Ovary (tissue), 9 donors: ENCODE data around the gene TSPAN5. TPM values are rescaled to one million over a fixed set of nuclear protein-coding genes. Genes with fewer than 3 reads are reported as not detected.

Experiments used
- DNase-seq, 5 donors: peaks; one replicate each; pipeline ENCODE4 v3.0.0-alpha.2; 2019 to 2020
- H3K27ac ChIP-seq, 2 donors: fragments of 200-600 bp; one replicate each; pipeline versions ENCODE4 v1.5.1 to v1.8.0; 2019 to 2022
- H3K27me3 ChIP-seq: fragments of 200-600 bp; one replicate; pipeline ENCODE4 v1.8.0; 2022
- H3K36me3 ChIP-seq: fragments of 200-600 bp; sonication (generic); one replicate; pipeline ENCODE4 v1.5.1; 2019
- H3K4me1 ChIP-seq: one replicate; pipeline ENCODE4 v1.8.1; 2013; ENCODE audit warnings: mild to moderate bottlenecking, moderate library complexity; ENCODE audit not compliant: insufficient read depth
- H3K4me3 ChIP-seq: fragments of 200-600 bp; sonication (generic); one replicate; pipeline ENCODE4 v1.5.1; 2017
- H3K9me3 ChIP-seq, 2 donors: fragments of 200-600 bp in 1 of 2; sonication (generic) in 1 of 2; one replicate each; pipeline versions ENCODE4 v1.5.1 to v1.8.1; 2013 to 2019; ENCODE audit warnings: mild to moderate bottlenecking in 1 of 2, moderate library complexity in 1 of 2
- EP300 ChIP-seq: sonication (generic); formaldehyde crosslinking; IDR thresholded peaks from one replicate; pipeline ENCODE4 v1.6.1; 2017; ENCODE audit warnings: antibody characterized with exemption
- POLR2A ChIP-seq: fragments of 450-650 bp; IDR thresholded peaks from one replicate; pipeline ENCODE4 v1.6.1; 2017; ENCODE audit warnings: antibody characterized with exemption, mild to moderate bottlenecking, moderate library complexity
- WGBS, 3 donors: extraction: QIAGEN DNeasy Blood & Tissue Kit in 1 of 3; methylation state at CpG; one replicate each; pipeline versions ENCODE4 v1.1.5 to v1.1.7; 2013 to 2017; 5-methylcytosine and 5-hydroxymethylcytosine counted together
- intact Hi-C, 4 donors: fragments of 100-400 bp; cut with DNase I; formaldehyde crosslinking; loops; one replicate each; pipeline versions ENCODE4 v1.11.0 to v1.15.1; 2022 to 2023
- polyA plus RNA-seq, 2 donors: library from polyadenylated mRNA; stranded (reverse); fragments of 200-250 nt in 1 of 2; fragments of 350-450 nt in 1 of 2; fragmentation: Illumina TruSeq in 1 of 2; extraction: RNeasy Lipid Tissue Mini Kit (QIAGEN cat#74804) in 1 of 2; gene quantifications; one replicate each; pipeline ENCODE4 v1.2.3, GENCODE V29; 2013 to 2014
- total RNA-seq, 7 donors: library from RNA; depleted of rRNA in 2 of 7; stranded (reverse); fragments of >200 nt in 2 of 7; fragmentation: NEBNext Ultra II Directional in 3 of 7; extraction: Animal tissue kit (Norgen Biotek cat#: 25700) in 3 of 7; gene quantifications; one replicate each; pipeline versions ENCODE4 v1.1.0 to v1.2.4, GENCODE V29; 2016 to 2023
- TF ChIP-seq, protein P1 (sequence below), 3 donors: fragments of 450-650 bp in 2 of 3; fragments of 200-600 bp in 1 of 3; IDR thresholded peaks; one replicate each; pipeline versions ENCODE4 v1.5.1 to v1.8.0; 2016 to 2022; ENCODE audit warnings: antibody characterized with exemption in 3 of 3, mild to moderate bottlenecking in 1 of 3
- donor health status: DM: no; HTN: no; CAD: no; lungs with moderate emphysema.
- donor health status: DM: no; HTN: no; CAD: no.
- donor health status: Bipolar disorder and iron deficiency.
- donor health status: DM: yes; HTN: yes; CAD: no.
- donor health status: DM: no; HTN: no; CAD: no.
- donor health status: DM: yes; HTN: yes; CAD: no.

The TSPAN5 gene
- total and polyA plus RNA-seq, 9 donors, result 34.0 to 69.5 (median 48.2) TPM

DNA sequence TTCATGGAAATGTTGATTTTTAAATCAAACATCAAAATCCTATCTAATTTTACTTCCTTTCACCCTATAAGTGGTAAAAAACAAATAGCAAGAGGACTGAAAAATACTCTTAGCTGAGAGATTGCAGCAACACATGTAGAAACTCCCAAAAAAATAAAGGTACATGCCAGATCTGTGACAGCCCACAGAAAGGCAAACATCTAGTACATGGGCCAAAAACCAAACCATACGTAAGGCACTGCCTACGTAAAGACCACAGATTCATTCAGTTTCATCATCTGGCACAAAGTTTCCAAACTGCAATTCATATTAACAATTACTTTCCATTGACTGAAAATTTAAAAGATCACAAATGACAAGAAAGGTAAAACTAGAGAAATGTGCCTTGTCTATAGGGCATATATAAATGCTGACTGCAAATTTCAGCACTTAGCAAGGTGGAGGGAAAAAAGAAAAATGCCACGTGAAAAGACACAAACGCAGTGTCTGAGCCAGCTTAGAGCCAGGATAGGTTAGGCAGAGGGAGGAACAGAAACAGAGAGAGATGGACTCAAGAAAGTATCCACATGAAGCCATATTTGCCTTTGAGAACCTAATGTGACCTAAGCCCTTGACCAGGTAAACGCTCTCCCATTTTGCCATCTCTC is 88.1 kb downstream of the TSPAN5 start:
- Histone ChIP-seq H3K9me3 (no peaks in the 10 kb centered on the region), H3K4me3 (no peak overlapping the region), H3K27ac (peak overlapping the region; percentile 4 to 55), H3K36me3 (no peaks in the 10 kb centered on the region), H3K27me3 (no peaks in the 10 kb centered on the region), H3K4me1 (peaks cover 22% of the 10 kb centered on the region)
- 86 to 90% (median 89%) methylated on average over 5 of the region's 5 CpGs for WGBS, 3 donors
- intact Hi-C loops, result no loop called here
- TF ChIP-seq POLR2A, result no peak
- TF ChIP-seq EP300, result no peak
- DNase-seq, result no peak

DNA sequence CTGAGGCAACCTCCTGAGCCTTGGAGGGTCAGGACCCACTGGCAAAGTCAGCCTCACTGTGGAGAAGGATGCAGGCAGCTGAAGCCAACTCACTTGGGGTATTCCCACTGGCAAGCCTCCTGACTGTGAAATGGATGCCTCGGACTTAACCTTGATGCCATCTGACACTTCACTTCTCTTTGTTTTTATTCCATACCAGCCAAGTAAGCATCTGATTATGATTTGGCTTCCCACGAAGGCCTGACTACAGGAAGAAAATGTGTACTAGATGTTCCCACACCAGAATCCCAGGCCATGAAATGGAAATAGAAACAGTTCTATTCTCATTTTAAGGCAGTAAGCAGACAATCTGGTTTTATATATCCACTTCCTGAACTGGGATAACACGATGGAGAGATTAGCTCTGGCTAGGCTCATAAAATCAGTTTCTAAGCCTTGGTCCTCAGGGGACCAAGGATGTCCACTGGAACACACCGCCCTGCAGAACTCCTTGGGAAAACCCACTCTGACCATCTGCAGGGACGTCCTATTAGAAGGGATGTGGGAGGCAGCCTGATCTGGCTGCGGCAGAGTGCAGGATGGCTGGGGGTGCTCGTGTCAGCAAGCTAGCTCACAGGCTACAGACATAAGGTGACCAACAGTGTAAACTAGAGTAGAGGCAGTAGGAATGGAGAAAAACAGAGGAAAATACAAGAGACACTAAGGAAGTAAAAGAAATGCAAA is 89.3 kb downstream of the TSPAN5 start:
- H3K27ac ChIP-seq, result peak overlapping the region; percentile 16 to 57

DNA sequence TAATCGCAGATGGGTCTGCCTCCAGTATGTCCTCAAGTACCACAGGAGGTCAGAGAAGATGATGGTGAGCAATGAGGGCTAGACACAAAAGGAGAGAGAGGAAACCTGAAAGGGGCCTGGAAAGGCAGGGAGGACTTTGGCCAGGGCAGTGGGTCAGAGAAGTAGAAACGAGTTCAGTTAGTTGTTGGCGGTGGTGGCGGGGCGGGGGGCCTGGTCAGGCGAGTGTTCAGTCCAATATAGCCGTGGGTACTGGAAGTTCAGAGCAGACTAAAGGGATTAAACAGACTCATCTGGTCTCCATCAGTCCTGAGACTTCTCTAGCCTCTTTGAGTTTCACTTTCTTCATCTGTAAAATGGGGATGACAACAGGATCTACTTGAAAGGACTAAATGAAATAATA is 90.8 kb downstream of the TSPAN5 start:
- intact Hi-C loops, result loop anchor here in 2 of 4 donors (5.0 to 10.0 kb wide), 3 partner anchors 50 to 93 kb away; partner anchors contain the start of gene TSPAN5 (in 1 of the 2)
- 76 to 93% (median 87%) methylated on average over 7 of the region's 7 CpGs for WGBS, 3 donors

More for the DNA sequence above, 89.3 kb downstream of the TSPAN5 start:
- TF ChIP-seq, protein P1, sequence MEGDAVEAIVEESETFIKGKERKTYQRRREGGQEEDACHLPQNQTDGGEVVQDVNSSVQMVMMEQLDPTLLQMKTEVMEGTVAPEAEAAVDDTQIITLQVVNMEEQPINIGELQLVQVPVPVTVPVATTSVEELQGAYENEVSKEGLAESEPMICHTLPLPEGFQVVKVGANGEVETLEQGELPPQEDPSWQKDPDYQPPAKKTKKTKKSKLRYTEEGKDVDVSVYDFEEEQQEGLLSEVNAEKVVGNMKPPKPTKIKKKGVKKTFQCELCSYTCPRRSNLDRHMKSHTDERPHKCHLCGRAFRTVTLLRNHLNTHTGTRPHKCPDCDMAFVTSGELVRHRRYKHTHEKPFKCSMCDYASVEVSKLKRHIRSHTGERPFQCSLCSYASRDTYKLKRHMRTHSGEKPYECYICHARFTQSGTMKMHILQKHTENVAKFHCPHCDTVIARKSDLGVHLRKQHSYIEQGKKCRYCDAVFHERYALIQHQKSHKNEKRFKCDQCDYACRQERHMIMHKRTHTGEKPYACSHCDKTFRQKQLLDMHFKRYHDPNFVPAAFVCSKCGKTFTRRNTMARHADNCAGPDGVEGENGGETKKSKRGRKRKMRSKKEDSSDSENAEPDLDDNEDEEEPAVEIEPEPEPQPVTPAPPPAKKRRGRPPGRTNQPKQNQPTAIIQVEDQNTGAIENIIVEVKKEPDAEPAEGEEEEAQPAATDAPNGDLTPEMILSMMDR (IDR thresholded peaks at IDR 0.05), result no peak
- TF ChIP-seq POLR2A (no peak), EP300 (no peak)
- H3K9me3 ChIP-seq, result no peaks in the 10 kb centered on the region
- H3K36me3 ChIP-seq, result no peaks in the 10 kb centered on the region
- 13 to 17% (median 14%) methylated on average over 7 of the region's 7 CpGs for WGBS, 3 donors
- H3K27me3 ChIP-seq, result no peaks in the 10 kb centered on the region
- intact Hi-C loops, result loop anchor here in 2 of 4 donors (5.0 to 10.0 kb wide), 3 partner anchors 52 to 94 kb away; partner anchors contain the start of gene TSPAN5 (in 1 of the 2)
- H3K4me1 ChIP-seq, result peaks cover 24% of the 10 kb centered on the region
- no peak for DNase-seq
- no peak overlapping the region for H3K4me3 ChIP-seq

DNA sequence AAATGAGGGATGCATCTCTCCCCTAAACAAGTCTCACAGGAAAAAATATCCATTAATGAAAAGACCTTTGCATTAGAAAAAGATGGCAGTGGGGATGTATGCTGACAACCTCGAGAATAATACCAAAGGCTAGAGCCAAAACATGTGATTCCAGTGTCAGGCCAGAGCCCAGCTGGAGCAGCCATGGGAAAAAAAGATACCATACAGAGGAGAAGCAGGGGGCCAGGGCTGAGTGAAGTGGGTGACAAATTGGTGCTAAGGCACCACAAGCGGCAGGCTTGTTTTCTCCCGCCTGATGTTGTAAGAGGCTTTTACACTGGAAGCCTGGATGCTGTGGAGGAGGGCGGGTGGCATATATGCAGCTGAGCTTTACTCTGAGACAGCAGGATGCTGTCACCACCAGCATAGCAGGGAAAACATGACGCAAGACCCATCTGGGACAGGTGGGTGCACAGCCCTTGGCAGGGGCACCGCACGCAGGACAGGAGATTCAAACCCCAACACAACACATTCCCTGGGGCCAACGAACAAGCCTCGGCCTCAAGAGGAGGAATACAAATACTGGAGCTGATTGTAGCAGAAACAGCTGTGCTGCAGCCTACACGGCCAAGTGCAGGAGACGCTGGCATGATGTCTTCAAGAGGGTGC is 91.9 kb downstream of the TSPAN5 start:
- Histone ChIP-seq H3K4me1 (peaks cover 24% of the 10 kb centered on the region), H3K27me3 (no peaks in the 10 kb centered on the region), H3K9me3 (no peaks in the 10 kb centered on the region), H3K4me3 (no peak overlapping the region), H3K27ac (peak overlapping the region; percentile 38 to 59), H3K36me3 (no peaks in the 10 kb centered on the region)
- TF ChIP-seq POLR2A, result no peak
- TF ChIP-seq EP300, result no peak
- TF ChIP-seq, protein P1 (IDR thresholded peaks at IDR 0.05), result no peak
- DNase-seq, result peak in 4 of 5 donors; percentile 44 to 57 (median 50)
- WGBS, 3 donors, result 27 to 37% (median 28%) methylated on average over 11 of the region's 11 CpGs
- intact Hi-C loops, result loop anchor here in 2 of 4 donors (5.0 to 10.0 kb wide), 3 partner anchors 49 to 92 kb away; partner anchors contain the start of gene TSPAN5 (in 1 of the 2)

More for the DNA sequence above, 90.8 kb downstream of the TSPAN5 start:
- H3K27ac ChIP-seq, result peak overlapping the region in 1 of 2 donors; percentile 59
- H3K4me1 ChIP-seq, result peaks cover 24% of the 10 kb centered on the region
- DNase-seq, result no peak
- H3K9me3 ChIP-seq, result no peaks in the 10 kb centered on the region
- TF ChIP-seq, protein P1 (IDR thresholded peaks at IDR 0.05), result no peak
- no peak for TF ChIP-seq EP300
- no peak for TF ChIP-seq POLR2A
- no peaks in the 10 kb centered on the region for H3K36me3 ChIP-seq
- no peaks in the 10 kb centered on the region for H3K27me3 ChIP-seq
- H3K4me3 ChIP-seq, result no peak overlapping the region
